HFFc6 (cell line): ENCODE measurements around the gene SLC9B1. TPM values are rescaled to one million over a fixed set of nuclear protein-coding genes. Genes with fewer than 3 reads are reported as not detected.
"Not testable (repeated sequence)": the region's sequence is repeated elsewhere in the genome, so short reads cannot be mapped to it uniquely, and the experiment has no call there.

Experiments used
- DNase-seq: peaks from one replicate; pipeline ENCODE4 v3.0.0-alpha.2; 2018
- H3K27ac Mint-ChIP-seq: 2 replicates; pipeline ENCODE4 v1.8.0; 2020; ENCODE audit warnings: mild to moderate bottlenecking, mixed read lengths
- H3K27me3 Mint-ChIP-seq: 2 replicates; pipeline ENCODE4 v1.8.0; 2021; ENCODE audit warnings: mild to moderate bottlenecking, moderate library complexity, mixed read lengths; ENCODE audit not compliant: insufficient read depth
- H3K36me3 Mint-ChIP-seq: 2 replicates; pipeline ENCODE4 v1.8.0; 2021; ENCODE audit warnings: low read depth, mixed read lengths
- H3K4me1 Mint-ChIP-seq: 2 replicates; pipeline ENCODE4 v1.8.0; 2020; ENCODE audit warnings: low read depth, mixed read lengths
- H3K4me3 Mint-ChIP-seq: 2 replicates; pipeline ENCODE4 v1.8.0; 2020; ENCODE audit warnings: mild to moderate bottlenecking, moderate library complexity, mixed read lengths
- H3K9me3 Mint-ChIP-seq: 2 replicates; pipeline ENCODE4 v1.8.0; 2020; ENCODE audit warnings: mild to moderate bottlenecking, mixed read lengths
- CTCF ChIP-seq: fragments of 200-600 bp; sonication (generic); IDR thresholded peaks from 2 replicates; pipeline ENCODE4 v1.5.0; 2021; ENCODE audit warnings: antibody characterized with exemption, mild to moderate bottlenecking
- total RNA-seq, 6 experiments: library from RNA; stranded (reverse); fragmentation: NEBNext Ultra II Directional; extraction: Animal tissue kit (Norgen Biotek cat#: 25700); gene quantifications; 2 replicates in 1 of 6; 3 replicates in 5 of 6; pipeline ENCODE4 v1.2.3, GENCODE V29; 2021

Gene SLC9B1
- total RNA-seq, 6 experiments from 2014 or later = 0.09 to 0.36 (median 0.23) TPM

GRCh38 chr4:103008875-103009729 lies 10.4 kb downstream of the SLC9B1 start:
- H3K9me3 Mint-ChIP-seq = no peaks in the 10 kb centered on the region
- H3K36me3 Mint-ChIP-seq = no peaks in the 10 kb centered on the region
- peak; percentile 63 for DNase-seq
- TF ChIP-seq CTCF = peak; percentile 86
- peaks cover 18% of the 10 kb centered on the region for H3K4me1 Mint-ChIP-seq
- peaks cover 6% of the 10 kb centered on the region; the same call in 1 of the 2 replicates for H3K27me3 Mint-ChIP-seq
- H3K27ac Mint-ChIP-seq = no peak overlapping the region
- no peak overlapping the region for H3K4me3 Mint-ChIP-seq

DNA sequence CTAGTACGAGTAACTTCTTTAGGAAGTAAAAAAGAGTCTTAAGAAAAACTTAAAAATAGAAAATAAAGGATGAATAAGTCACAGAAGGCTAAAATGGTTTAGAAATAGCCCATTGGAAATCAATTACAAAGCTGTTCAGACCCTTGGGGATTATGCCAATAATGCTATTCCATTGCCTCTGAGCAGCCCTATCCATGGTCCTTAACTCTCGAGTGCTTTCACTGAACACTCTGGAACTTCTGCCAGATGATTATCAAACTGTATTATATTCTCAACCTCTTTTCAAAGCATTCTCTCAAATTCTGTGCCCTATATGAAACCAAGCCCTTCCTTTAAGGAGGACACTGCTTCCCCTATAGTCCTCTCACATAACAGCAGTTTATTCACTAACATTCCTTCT lies 17.0 kb downstream of the SLC9B1 start:
- Mint-ChIP-seq H3K9me3 (no peaks in the 10 kb centered on the region), H3K27ac (no peak overlapping the region), H3K4me3 (no peak overlapping the region), H3K36me3 (no peaks in the 10 kb centered on the region), H3K4me1 (no peaks in the 10 kb centered on the region), H3K27me3 (peaks cover 11% of the 10 kb centered on the region; the same call in 1 of the 2 replicates)
- DNase-seq = peak; percentile 15
- no peak for TF ChIP-seq CTCF

- Mint-ChIP-seq H3K4me1 (no peaks in the 10 kb centered on the region), H3K9me3 (no peaks in the 10 kb centered on the region), H3K4me3 (no peak overlapping the region), H3K27ac (no peak overlapping the region), H3K36me3 (no peaks in the 10 kb centered on the region), H3K27me3 (peaks cover 6% of the 10 kb centered on the region)
- TF ChIP-seq CTCF = no peak
- no peak for DNase-seq
Measured at GRCh38 chr4:102994803-102995202, 24.7 kb downstream of the SLC9B1 start.

GRCh38 chr4:102993985-102994384 lies 25.5 kb downstream of the SLC9B1 start:
- H3K27ac Mint-ChIP-seq, H3K4me3 Mint-ChIP-seq, DNase-seq, H3K36me3 Mint-ChIP-seq, H3K4me1 Mint-ChIP-seq, H3K9me3 Mint-ChIP-seq, H3K27me3 Mint-ChIP-seq: not testable (repeated sequence)

DNA sequence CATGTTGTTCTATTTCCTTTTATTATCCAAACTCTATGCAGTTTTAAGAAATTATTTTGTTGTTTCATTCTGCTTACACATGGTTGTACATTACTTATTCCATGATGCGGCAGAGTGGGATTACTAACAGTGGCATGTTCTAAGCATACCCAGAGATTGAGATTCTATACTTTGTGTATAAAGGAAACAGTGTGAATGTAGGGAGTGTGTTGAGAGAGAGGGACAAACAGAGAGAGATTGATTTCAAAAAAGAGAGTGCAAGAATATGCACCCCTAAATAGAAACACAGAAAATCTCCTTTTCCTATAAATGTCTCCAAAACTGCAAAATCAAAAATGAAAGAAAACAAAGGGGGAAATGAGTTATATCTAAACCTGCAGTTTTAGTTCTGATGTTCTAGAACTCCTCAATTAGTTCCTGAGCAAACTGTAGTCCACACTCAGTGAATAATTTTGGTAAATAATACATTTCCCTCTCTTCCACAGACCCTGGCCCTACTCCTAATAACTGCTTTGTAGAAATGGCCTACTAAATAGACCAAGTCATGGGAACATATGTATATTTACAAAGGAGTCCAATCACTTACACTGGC lies 31.0 kb downstream of the SLC9B1 start:
- DNase-seq = no peak
- Mint-ChIP-seq H3K27ac (no peak overlapping the region), H3K4me3 (no peak overlapping the region), H3K9me3 (no peaks in the 10 kb centered on the region), H3K36me3 (no peaks in the 10 kb centered on the region), H3K27me3 (peaks cover 4% of the 10 kb centered on the region), H3K4me1 (no peaks in the 10 kb centered on the region)
- TF ChIP-seq CTCF = no peak

GRCh38 chr4:102981005-102981404 lies 38.5 kb downstream of the SLC9B1 start:
- DNase-seq = no peak
- no peak overlapping the region for H3K27ac Mint-ChIP-seq
- TF ChIP-seq CTCF = no peak
- H3K4me3 Mint-ChIP-seq = no peak overlapping the region
- H3K9me3 Mint-ChIP-seq = no peaks in the 10 kb centered on the region
- H3K36me3 Mint-ChIP-seq = no peaks in the 10 kb centered on the region
- H3K27me3 Mint-ChIP-seq = peaks cover 5% of the 10 kb centered on the region; the same call in 1 of the 2 replicates
- H3K4me1 Mint-ChIP-seq = no peaks in the 10 kb centered on the region

- DNase-seq, H3K4me3 Mint-ChIP-seq, H3K36me3 Mint-ChIP-seq, H3K27me3 Mint-ChIP-seq, H3K9me3 Mint-ChIP-seq, H3K4me1 Mint-ChIP-seq, H3K27ac Mint-ChIP-seq: not testable (repeated sequence)
Measured at GRCh38 chr4:102961813-102962212, 57.7 kb downstream of the SLC9B1 start.
